Smooth muscle cell of the coronary artery (primary cell): ENCODE data around the gene TMEM140. TPM values are rescaled to one million over a fixed set of nuclear protein-coding genes. Genes with fewer than 3 reads are reported as not detected.

ENCODE experiments used
- total RNA-seq: library from RNA; depleted of rRNA; stranded (reverse); fragments of >200 nt; gene quantifications from 2 replicates; pipeline ENCODE4 v1.2.3, GENCODE V29; 2014; ENCODE audit warnings: low replicate concordance

Gene TMEM140
- total RNA-seq: 3.4 and 11.5 TPM in 2 replicates

DNA sequence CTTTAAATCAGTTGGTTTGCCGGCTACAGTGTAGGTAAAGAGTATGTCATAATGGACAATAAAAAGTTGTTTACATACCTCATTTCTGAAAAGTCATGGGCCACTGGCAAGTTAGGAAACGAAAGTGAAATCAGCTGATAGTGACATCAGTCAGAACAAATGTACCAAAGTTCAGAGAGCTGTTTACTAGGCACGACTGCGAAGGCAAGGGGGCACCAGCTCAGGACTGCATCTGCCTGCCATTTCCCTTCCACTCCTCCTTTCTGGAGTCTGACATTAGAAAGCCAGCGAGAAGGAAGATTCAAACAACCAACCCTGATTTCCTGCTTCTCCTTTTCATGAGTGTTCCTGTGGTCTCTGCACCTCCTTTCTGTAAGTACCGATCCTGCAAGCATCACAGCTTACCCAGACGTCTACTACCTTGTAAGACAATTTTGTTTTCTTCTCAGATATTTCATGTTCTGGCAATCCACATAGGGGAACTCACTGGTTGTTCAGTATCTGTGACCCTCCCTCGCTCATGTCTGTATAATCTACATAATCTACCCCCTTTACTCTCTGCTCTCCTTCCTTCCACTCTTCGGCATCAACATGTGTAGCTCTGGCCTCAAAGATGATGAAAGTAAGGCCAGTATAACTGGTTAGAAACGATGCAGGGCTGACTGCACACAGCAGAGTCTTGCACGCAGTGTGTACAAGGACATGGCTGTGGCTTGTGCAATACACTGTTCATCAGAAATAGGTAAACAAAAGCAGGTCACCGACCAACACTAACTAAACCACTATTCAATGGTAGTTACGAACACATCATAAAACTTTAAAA lies at the start of gene TMEM140:
TMEM140 (plus strand) TSS at position 174 of the 823 bp plus-strand sequence. CDS start 16,370 bp downstream, outside the sequence.

GRCh38 chr7:135170274-135170997 lies 22.6 kb downstream of the TMEM140 start, which contains the start of gene CYREN:
CYREN (minus strand) TSS chr7:135170707; CDS start chr7:135168922, 1,785 bp downstream.

GRCh38 chr7:135211179-135211945 lies 63.5 kb downstream of the TMEM140 start, which contains the start of gene WDR91:
WDR91 (minus strand) TSS chr7:135211526; CDS start chr7:135211502, 24 bp downstream.

Other genes with a start within 250 kb of the TMEM140 start
- 0.30 and 1.2 TPM in 2 replicates for gene AGBL3, start 161.6 kb upstream of the TMEM140 start, total RNA-seq
- 19.9 and 25.3 TPM in 2 replicates for gene CYREN, start 22.6 kb downstream of the TMEM140 start, total RNA-seq
- 6.3 and 6.6 TPM in 2 replicates for gene WDR91, start 63.5 kb downstream of the TMEM140 start, total RNA-seq
- gene STRA8, start 85.8 kb downstream of the TMEM140 start, total RNA-seq: not detected in 2 replicates